NT2/D1 (cell line): ENCODE data around the gene CHRND.

ENCODE experiments used
- DNase-seq: peaks from one replicate; pipeline ENCODE4 v3.0.0-alpha.2; 2011; ENCODE audit warnings: low read depth, low spot score
- H3K27me3 ChIP-seq: 2 replicates; pipeline ENCODE4 v1.6.0; 2011; ENCODE audit warnings: mild to moderate bottlenecking; ENCODE audit not compliant: insufficient read length, insufficient read depth
- H3K36me3 ChIP-seq: 2 replicates; pipeline ENCODE4 v1.6.1; 2011; ENCODE audit warnings: mild to moderate bottlenecking, low read length, mixed read lengths; ENCODE audit not compliant: insufficient read depth, insufficient read length
- H3K4me1 ChIP-seq: 2 replicates; pipeline ENCODE4 v1.5.1; 2011; ENCODE audit not compliant: insufficient read depth, insufficient read length
- H3K4me3 ChIP-seq: 2 replicates; pipeline ENCODE4 v1.5.1; 2011; ENCODE audit warnings: low read depth; ENCODE audit not compliant: insufficient read length
- H3K9ac ChIP-seq: 2 replicates; pipeline ENCODE4 v1.6.0; 2011; ENCODE audit warnings: low read depth; ENCODE audit not compliant: insufficient read length
- H3K9me3 ChIP-seq: 2 replicates; pipeline ENCODE4 v1.5.1; 2011; ENCODE audit warnings: mild to moderate bottlenecking, low read length; ENCODE audit not compliant: insufficient read depth
- SUZ12 ChIP-seq: IDR thresholded peaks from 2 replicates; pipeline ENCODE4 v1.6.1; 2011; ENCODE audit not compliant: insufficient read length, insufficient read depth; ENCODE audit errors: extremely low read depth
- YY1 ChIP-seq: IDR thresholded peaks from 2 replicates; pipeline ENCODE4 v1.6.1; 2011; ENCODE audit not compliant: insufficient read length, insufficient read depth
- ZNF274 ChIP-seq: IDR thresholded peaks from 2 replicates; pipeline ENCODE4 v1.6.1; 2011; ENCODE audit warnings: mild to moderate bottlenecking, low read depth, low read length

CHRND gene

GRCh38 chr2:232485757-232486557 lies 40.0 kb upstream of the CHRND start:
- no peak for DNase-seq
- peak overlapping the region; percentile 64 for H3K9ac ChIP-seq
- H3K4me3 ChIP-seq, result peak overlapping the region; percentile 45
- peaks cover 33% of the 10 kb centered on the region for H3K4me1 ChIP-seq
- H3K9me3 ChIP-seq, result no peaks in the 10 kb centered on the region
- H3K36me3 ChIP-seq, result no peaks in the 10 kb centered on the region
- TF ChIP-seq ZNF274 (no peak), SUZ12 (peak; percentile 33), YY1 (no peak)
- peaks cover 76% of the 10 kb centered on the region for H3K27me3 ChIP-seq

GRCh38 chr2:232486558-232487384 lies 39.2 kb upstream of the CHRND start:
- Histone ChIP-seq H3K4me3 (peak overlapping the region; percentile 45), H3K36me3 (no peaks in the 10 kb centered on the region), H3K9ac (peak overlapping the region; percentile 64), H3K9me3 (no peaks in the 10 kb centered on the region), H3K4me1 (peaks cover 33% of the 10 kb centered on the region), H3K27me3 (peaks cover 76% of the 10 kb centered on the region)
- no peak for DNase-seq
- no peak for TF ChIP-seq ZNF274
- TF ChIP-seq YY1, result no peak
- TF ChIP-seq SUZ12, result no peak

- Histone ChIP-seq H3K4me3 (peak within 1 kb of the TSS; percentile 45), H3K4me1 (peaks cover 33% of the 10 kb centered on the region), H3K9me3 (no peaks in the 10 kb centered on the region), H3K36me3 (no peaks in the 10 kb centered on the region), H3K27me3 (peaks cover 71% of the 10 kb centered on the region), H3K9ac (peak within 1 kb of the TSS; percentile 64)
- TF ChIP-seq YY1, result no peak
- TF ChIP-seq ZNF274, result no peak
- no peak for TF ChIP-seq SUZ12
- DNase-seq, result no peak
Measured at GRCh38 chr2:232487385-232488096, 38.4 kb upstream of the CHRND start, which contains the start of gene ECEL1. Gene ECEL1, minus strand, starts transcription at chr2:232487834. Its CDS starts 1,181 bp downstream, at chr2:232486653.

- no peak for TF ChIP-seq ZNF274
- no peak for TF ChIP-seq YY1
- TF ChIP-seq SUZ12, result no peak
- Histone ChIP-seq H3K36me3 (no peaks in the 10 kb centered on the region), H3K4me3 (peak overlapping the region; percentile 17), H3K27me3 (peaks cover 65% of the 10 kb centered on the region), H3K9me3 (no peaks in the 10 kb centered on the region), H3K4me1 (peaks cover 38% of the 10 kb centered on the region), H3K9ac (peak overlapping the region; percentile 50)
- no peak for DNase-seq
Measured at GRCh38 chr2:232488097-232488711, 37.8 kb upstream of the CHRND start.

GRCh38 chr2:232488721-232489300 lies 37.1 kb upstream of the CHRND start:
- Histone ChIP-seq H3K4me3 (no peak overlapping the region), H3K36me3 (no peaks in the 10 kb centered on the region), H3K4me1 (peaks cover 41% of the 10 kb centered on the region), H3K9me3 (no peaks in the 10 kb centered on the region), H3K9ac (peak overlapping the region; percentile 39), H3K27me3 (peaks cover 59% of the 10 kb centered on the region)
- DNase-seq, result no peak
- no peak for TF ChIP-seq YY1
- no peak for TF ChIP-seq ZNF274
- TF ChIP-seq SUZ12, result no peak

- no peaks in the 10 kb centered on the region for H3K36me3 ChIP-seq
- no peak overlapping the region for H3K4me3 ChIP-seq
- H3K9me3 ChIP-seq, result no peaks in the 10 kb centered on the region
- TF ChIP-seq ZNF274, result no peak
- no peak for TF ChIP-seq YY1
- TF ChIP-seq SUZ12, result no peak
- peaks cover 50% of the 10 kb centered on the region for H3K27me3 ChIP-seq
- H3K4me1 ChIP-seq, result peaks cover 43% of the 10 kb centered on the region
- no peak overlapping the region for H3K9ac ChIP-seq
- DNase-seq, result no peak
Measured at GRCh38 chr2:232489516-232490220, 36.3 kb upstream of the CHRND start.
